ENCODE results near the gene CDH1. TPM values are rescaled to one million over a fixed set of nuclear protein-coding genes. Genes with fewer than 3 reads are reported as not detected.

CDH1 gene
- total RNA-seq, 1 experiment from 2014 or later = under 0.01 TPM

- no peak for DNase-seq (ENCODE audit: low read depth)
Observed at GRCh38 chr16:68850481-68850880, 113.4 kb downstream of the CDH1 start.

- DNase-seq (ENCODE audit: low read depth) = no peak
Observed at GRCh38 chr16:68851601-68852000, 114.5 kb downstream of the CDH1 start.

- no peak for DNase-seq (ENCODE audit: low read depth)
Observed at GRCh38 chr16:68857479-68857878, 120.4 kb downstream of the CDH1 start.

- DNase-seq (ENCODE audit: low read depth) = no peak
Observed at GRCh38 chr16:68859828-68860227, 122.7 kb downstream of the CDH1 start.

- DNase-seq (ENCODE audit: low read depth) = no peak
Observed at GRCh38 chr16:68860978-68861892, 124.1 kb downstream of the CDH1 start.

- DNase-seq (ENCODE audit: low read depth) = no peak
Observed at GRCh38 chr16:68866933-68867332, 129.8 kb downstream of the CDH1 start.

- no peak for DNase-seq (ENCODE audit: low read depth)
Observed at GRCh38 chr16:68869492-68870088, 132.5 kb downstream of the CDH1 start.

DNA sequence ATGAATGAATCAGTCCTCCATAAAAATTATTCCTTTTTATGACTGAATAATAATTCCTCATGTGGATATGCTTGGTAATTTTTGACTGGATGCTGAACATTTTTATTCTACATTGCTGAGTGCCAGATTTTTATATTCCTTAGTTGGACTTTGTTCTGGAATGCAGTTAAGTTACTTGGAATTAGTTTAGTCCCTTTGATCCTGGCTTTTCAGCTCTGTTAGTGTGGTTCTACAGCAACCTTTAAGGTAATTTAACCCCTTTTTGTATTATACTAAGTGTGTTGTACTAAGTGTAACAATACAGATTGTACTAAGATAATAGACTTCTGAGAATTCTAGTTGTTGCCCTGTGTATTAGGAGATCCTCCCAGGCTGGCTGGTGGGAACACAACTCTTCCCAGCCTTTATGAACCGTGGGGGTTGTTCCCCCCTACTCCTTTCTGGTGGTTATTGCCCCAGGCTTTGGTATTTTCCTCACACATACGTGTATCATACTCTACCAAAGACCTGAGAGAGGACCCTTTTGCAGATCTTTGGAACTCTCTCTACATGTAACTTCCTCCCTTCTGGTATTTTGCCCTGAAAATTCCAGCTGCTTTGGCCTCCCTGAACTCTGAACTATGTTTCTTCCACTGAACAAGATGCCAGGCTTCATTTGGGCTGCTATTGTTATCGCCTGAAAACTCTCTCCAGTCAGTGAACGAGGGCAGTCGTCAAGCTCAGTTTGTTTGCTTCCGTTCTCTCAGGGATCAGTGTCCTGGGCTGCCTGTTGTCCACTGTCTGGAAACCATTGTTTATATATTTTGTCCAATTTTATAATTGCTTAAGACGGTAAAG is 136.8 kb downstream of the CDH1 start:
- DNase-seq (ENCODE audit: low read depth) = no peak

DNA sequence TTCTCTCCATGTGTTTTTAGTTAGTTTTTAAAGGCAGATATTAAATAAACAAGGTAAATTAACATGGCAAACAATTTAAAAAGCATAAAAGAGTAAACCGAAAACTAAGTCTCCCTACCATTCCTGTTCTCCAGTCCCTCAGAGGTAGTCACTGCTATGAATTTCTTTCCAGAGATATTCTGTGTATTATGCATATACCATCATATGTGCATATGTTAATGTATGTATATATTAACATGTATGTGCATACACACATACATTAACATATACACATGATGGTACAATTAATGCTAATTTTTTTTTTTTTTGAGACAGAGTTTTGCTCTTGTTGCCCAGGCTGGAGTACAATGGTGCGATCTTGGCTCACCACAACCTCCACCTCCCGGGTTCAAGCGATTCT is 138.8 kb downstream of the CDH1 start:
- DNase-seq (ENCODE audit: low read depth) = no peak

GRCh38 chr16:68883685-68884084 is 146.6 kb downstream of the CDH1 start:
- no peak for DNase-seq (ENCODE audit: low read depth)

DNA sequence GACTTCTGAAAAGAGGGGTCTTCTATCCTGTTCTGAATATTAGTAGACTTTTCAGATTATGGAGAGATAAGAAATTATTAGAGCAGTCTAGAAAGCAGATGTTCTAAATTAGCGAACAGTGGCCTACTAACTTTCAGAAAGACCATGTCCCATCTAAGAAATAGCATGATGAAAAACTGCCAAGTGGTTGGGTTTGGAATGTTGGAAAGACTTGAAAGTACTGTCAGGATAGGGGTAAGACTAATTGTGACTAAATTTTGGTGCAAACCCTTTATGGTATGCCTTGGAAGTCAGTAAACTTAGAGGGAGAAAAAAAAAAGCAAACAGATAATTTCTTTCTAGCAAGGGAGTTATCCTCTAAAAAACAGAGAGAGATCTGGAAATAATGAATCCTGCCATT is 147.3 kb downstream of the CDH1 start:
- no peak for DNase-seq (ENCODE audit: low read depth)

Other genes starting within 250 kb of the CDH1 start
- 10.9 and 12.1 TPM in 2 replicates for gene ZFP90, start 198.0 kb upstream of the CDH1 start, total RNA-seq (2014; rRNA removed; shearing (Covaris generic))
- gene CDH3, start 92.0 kb upstream of the CDH1 start, total RNA-seq (2014; rRNA removed; shearing (Covaris generic)) = under 0.01 TPM in 1 of 2 replicates, not detected in the other
- gene TANGO6, start 106.2 kb downstream of the CDH1 start, total RNA-seq (2014; rRNA removed; shearing (Covaris generic)) = 4.2 and 12.8 TPM in 2 replicates